Activated CD8-positive, alpha-beta memory T cell treated with anti-CD3 and anti-CD28 coated beads, Interleukin-2, amount 10 ng/mL, durations not matched to agents 7 days and 5 days (primary cell): ENCODE measurements around the gene STOML2. TPM values are rescaled to one million over a fixed set of nuclear protein-coding genes. Genes with fewer than 3 reads are reported as not detected.

ENCODE experiments used
- ATAC-seq: fragments of 150-1000 bp; cut with Tn5 transposase; one replicate; pipeline ENCODE4 v1.10.0; 2021; ENCODE audit warnings: moderate library complexity
- CTCF ChIA-PET: fragments of 350-600 bp; sonication (Branson Sonifier 250); formaldehyde crosslinking; loops from one replicate; lab custom pipeline; 2021; ENCODE audit warnings: antibody characterized with exemption; lab: Charles Lee
- DNase-seq: peaks from one replicate; pipeline ENCODE4 v3.0.0-alpha.2; 2020
- H3K27ac Mint-ChIP-seq: one replicate; pipeline ENCODE4 v1.8.0; 2021; ENCODE audit warnings: mild to moderate bottlenecking, mixed read lengths
- H3K27me3 Mint-ChIP-seq: one replicate; pipeline ENCODE4 v1.8.0; 2021; ENCODE audit warnings: mixed read lengths
- H3K36me3 Mint-ChIP-seq: one replicate; pipeline ENCODE4 v1.8.0; 2021; ENCODE audit warnings: mild to moderate bottlenecking, mixed read lengths
- H3K4me1 Mint-ChIP-seq: one replicate; pipeline ENCODE4 v1.8.0; 2021; ENCODE audit warnings: mixed read lengths
- H3K4me3 Mint-ChIP-seq: one replicate; pipeline ENCODE4 v1.8.0; 2021; ENCODE audit warnings: mild to moderate bottlenecking, moderate library complexity, mixed read lengths
- H3K9me3 Mint-ChIP-seq: one replicate; pipeline ENCODE4 v1.8.0; 2022; ENCODE audit warnings: low read depth, mixed read lengths
- total RNA-seq, 2 experiments: library from RNA; stranded (reverse); gene quantifications; one replicate each; pipeline ENCODE4 v1.2.3, GENCODE V29; 2021

Gene STOML2
- total RNA-seq, 2 experiments from 2014 or later = 145 to 169 TPM

DNA sequence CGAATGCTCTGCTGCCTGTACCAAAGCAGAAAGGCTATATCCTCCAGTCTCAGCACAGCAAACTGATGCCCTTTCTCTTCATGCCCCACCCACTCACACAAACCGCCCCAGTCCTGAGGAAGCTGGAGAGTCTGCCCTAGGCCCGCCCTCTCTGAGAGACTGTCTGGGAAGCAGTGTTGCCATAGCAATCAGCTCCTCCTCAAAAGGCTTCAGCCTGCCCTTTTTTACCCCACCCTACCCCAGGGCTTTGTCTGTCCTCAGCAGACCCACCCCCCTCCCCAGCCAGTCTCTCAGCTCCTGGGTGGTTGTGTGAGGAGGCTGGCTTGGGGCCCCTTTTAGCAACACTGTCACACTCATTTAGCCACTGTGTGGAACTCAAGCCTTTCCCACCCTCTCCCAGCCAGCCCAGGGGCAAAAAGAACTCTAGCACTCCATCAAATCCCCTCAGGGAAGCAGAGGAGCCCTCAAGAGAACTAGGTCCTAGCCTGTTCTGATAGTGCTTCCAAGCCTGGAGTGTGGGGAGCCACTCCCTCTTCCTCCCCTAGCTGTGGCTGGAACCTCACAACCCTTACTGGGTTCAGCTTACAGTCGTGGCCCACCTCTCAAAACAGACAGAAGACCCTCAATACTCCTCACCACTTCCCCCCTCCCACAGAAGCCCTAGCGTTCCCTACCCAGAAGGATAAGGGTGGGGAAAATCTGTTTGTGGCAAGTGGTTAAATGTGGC lies 11.3 kb upstream of the STOML2 start:
- DNase-seq (peak; percentile 89), ATAC-seq (peak; percentile 16)
- CTCF ChIA-PET = interaction anchor here (0.9 to 4.9 kb wide), 9 partner anchors 10 to 618 kb away, joined by 3 to 34 read pairs (median 6); partner anchors contain the start of genes CREB3, FANCG, PIGO and STOML2
- peak overlapping the region; percentile 84 for H3K27ac Mint-ChIP-seq
- no peaks in the 10 kb centered on the region for H3K36me3 Mint-ChIP-seq
- peaks cover 3% of the 10 kb centered on the region for H3K27me3 Mint-ChIP-seq
- no peaks in the 10 kb centered on the region for H3K9me3 Mint-ChIP-seq
- H3K4me3 Mint-ChIP-seq = peak overlapping the region; percentile 90
- peaks cover 49% of the 10 kb centered on the region for H3K4me1 Mint-ChIP-seq

DNA sequence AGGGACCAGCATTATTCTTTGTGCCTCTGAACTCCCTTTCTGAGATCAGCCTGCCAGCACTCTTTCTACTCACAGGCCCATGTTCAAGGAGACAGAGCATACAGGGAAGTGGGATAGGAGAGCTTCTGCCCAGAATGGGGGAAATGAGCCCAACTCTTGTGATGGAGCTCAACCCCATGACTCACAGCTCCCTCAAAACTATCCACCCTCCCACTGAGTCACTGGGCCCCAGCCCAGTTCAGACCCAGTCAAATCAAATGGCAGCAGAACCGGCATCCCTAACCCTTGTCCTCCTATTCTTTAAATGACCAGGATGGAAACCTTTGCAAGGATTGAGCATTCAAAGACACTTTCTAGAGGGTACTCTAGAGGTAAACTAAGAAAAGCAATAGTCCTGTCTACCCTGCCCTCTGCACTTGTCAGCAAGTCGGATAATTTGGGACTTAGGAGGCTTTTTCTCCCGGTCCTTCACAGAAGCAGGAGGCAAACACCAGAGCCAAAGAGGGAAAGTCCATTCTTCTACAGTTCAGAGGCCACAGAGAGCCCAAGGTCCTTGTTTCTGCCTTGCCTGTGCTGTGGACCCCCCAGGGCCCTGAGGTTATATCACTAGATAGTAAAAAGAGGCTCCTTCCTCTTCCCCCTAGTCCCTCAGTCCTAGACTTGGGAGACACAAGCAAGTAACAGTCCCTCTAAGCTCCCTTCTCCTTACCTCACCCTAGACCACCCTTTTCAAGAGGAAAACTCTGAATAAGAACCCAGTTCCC lies 9.5 kb upstream of the STOML2 start:
- H3K27me3 Mint-ChIP-seq = no peaks in the 10 kb centered on the region
- ATAC-seq (no peak), DNase-seq (no peak)
- peaks cover 49% of the 10 kb centered on the region for H3K4me1 Mint-ChIP-seq
- peak overlapping the region; percentile 60 for H3K4me3 Mint-ChIP-seq
- peak overlapping the region; percentile 82 for H3K27ac Mint-ChIP-seq
- H3K9me3 Mint-ChIP-seq = no peaks in the 10 kb centered on the region
- H3K36me3 Mint-ChIP-seq = peaks cover 4% of the 10 kb centered on the region
- CTCF ChIA-PET = interaction anchor here (0.8 to 8.4 kb wide), 8 partner anchors 9 to 369 kb away, joined by 3 to 44 read pairs (median 5); partner anchors contain the start of genes FANCG, PIGO, STOML2 and VCP

GRCh38 chr9:35111001-35111933 lies 8.3 kb upstream of the STOML2 start:
- no peaks in the 10 kb centered on the region for H3K9me3 Mint-ChIP-seq
- H3K36me3 Mint-ChIP-seq = peaks cover 4% of the 10 kb centered on the region
- CTCF ChIA-PET = interaction anchor here (0.8 to 8.4 kb wide), 7 partner anchors 8 to 370 kb away, joined by 3 to 44 read pairs (median 5); partner anchors contain the start of genes FANCG, PIGO, STOML2 and VCP
- H3K27me3 Mint-ChIP-seq = no peaks in the 10 kb centered on the region
- H3K4me3 Mint-ChIP-seq = peak overlapping the region; percentile 60
- DNase-seq (peak; percentile 99), ATAC-seq (peak; percentile 74)
- H3K4me1 Mint-ChIP-seq = peaks cover 41% of the 10 kb centered on the region
- H3K27ac Mint-ChIP-seq = peak overlapping the region; percentile 82

DNA sequence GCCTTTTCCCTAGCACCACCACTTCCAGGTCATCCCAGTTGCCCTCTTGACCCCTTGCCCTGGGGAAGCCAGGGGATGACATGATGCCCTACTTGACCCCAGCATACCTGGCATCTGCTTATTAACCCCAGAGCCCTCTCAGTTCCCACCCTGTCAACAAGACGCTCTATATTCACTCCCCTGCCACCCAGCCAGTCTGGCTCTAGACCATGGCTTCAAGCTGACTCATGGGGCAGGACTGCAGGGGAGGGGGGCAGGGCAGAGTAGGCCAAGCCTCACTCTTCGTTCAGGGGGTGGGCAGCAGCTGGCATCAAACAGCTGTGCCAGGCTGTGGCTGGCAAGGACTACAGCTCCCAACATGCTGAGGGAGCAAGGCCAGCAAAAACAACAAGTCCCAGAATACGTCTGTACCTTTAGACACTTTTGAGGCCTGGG lies 7.4 kb upstream of the STOML2 start:
- Mint-ChIP-seq H3K27ac (no peak overlapping the region), H3K27me3 (no peaks in the 10 kb centered on the region), H3K4me3 (no peak overlapping the region), H3K4me1 (peaks cover 40% of the 10 kb centered on the region), H3K9me3 (no peaks in the 10 kb centered on the region), H3K36me3 (peaks cover 10% of the 10 kb centered on the region)
- ATAC-seq (no peak), DNase-seq (peak; percentile 40)
- CTCF ChIA-PET = interaction anchor here (0.6 to 8.4 kb wide), 3 partner anchors 14 to 204 kb away, joined by 3 to 44 read pairs (median 3); partner anchors contain the start of gene PIGO

GRCh38 chr9:35108946-35109575 lies 6.1 kb upstream of the STOML2 start:
- no peak for ATAC-seq
- H3K27me3 Mint-ChIP-seq = no peaks in the 10 kb centered on the region
- DNase-seq = peak; percentile 38
- CTCF ChIA-PET = interaction anchor here (8.4 kb wide), 1 partner anchor 13 kb away, joined by 44 read pairs; the partner anchor contains the start of gene PIGO
- peaks cover 32% of the 10 kb centered on the region for H3K4me1 Mint-ChIP-seq
- H3K4me3 Mint-ChIP-seq = no peak overlapping the region
- no peak overlapping the region for H3K27ac Mint-ChIP-seq
- peaks cover 11% of the 10 kb centered on the region for H3K36me3 Mint-ChIP-seq
- H3K9me3 Mint-ChIP-seq = no peaks in the 10 kb centered on the region

- no peaks in the 10 kb centered on the region for H3K9me3 Mint-ChIP-seq
- H3K27me3 Mint-ChIP-seq = no peaks in the 10 kb centered on the region
- CTCF ChIA-PET = interaction anchor here (8.4 kb wide), 1 partner anchor 13 kb away, joined by 44 read pairs; the partner anchor contains the start of gene PIGO
- H3K4me3 Mint-ChIP-seq = no peak overlapping the region
- peaks cover 31% of the 10 kb centered on the region for H3K4me1 Mint-ChIP-seq
- DNase-seq (peak; percentile 27), ATAC-seq (no peak)
- H3K36me3 Mint-ChIP-seq = peaks cover 11% of the 10 kb centered on the region
- no peak overlapping the region for H3K27ac Mint-ChIP-seq
Measured at GRCh38 chr9:35108461-35108860, 5.5 kb upstream of the STOML2 start.

- no peaks in the 10 kb centered on the region for H3K27me3 Mint-ChIP-seq
- peaks cover 13% of the 10 kb centered on the region for H3K36me3 Mint-ChIP-seq
- no peaks in the 10 kb centered on the region for H3K9me3 Mint-ChIP-seq
- no peak overlapping the region for H3K4me3 Mint-ChIP-seq
- DNase-seq (no peak), ATAC-seq (no peak)
- H3K27ac Mint-ChIP-seq = no peak overlapping the region
- CTCF ChIA-PET = interaction anchor here (0.7 to 8.4 kb wide), 3 partner anchors 12 to 668 kb away, joined by 3 to 44 read pairs (median 5); partner anchors contain the start of gene PIGO
- peaks cover 33% of the 10 kb centered on the region for H3K4me1 Mint-ChIP-seq
Measured at GRCh38 chr9:35107297-35108290, 4.7 kb upstream of the STOML2 start.

DNA sequence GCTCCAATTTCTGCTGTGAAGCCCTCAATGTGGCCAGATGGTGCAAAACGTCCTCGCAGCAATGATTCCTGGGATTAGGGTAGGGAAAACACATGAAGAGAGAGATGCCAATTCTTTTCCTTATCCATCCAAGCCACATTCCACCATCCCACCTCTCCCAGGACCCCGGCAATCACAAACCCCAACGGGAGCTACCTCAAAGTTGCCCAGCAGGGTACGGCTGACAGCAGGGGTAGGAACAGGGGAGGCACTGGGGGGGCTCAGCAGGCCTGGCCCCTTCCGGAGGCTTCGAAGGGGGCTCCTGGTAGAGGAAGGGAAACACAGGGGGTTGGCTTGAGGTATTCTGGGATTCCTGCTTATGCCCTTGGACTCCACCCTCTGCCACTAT lies 3.4 kb upstream of the STOML2 start:
- Mint-ChIP-seq H3K9me3 (no peaks in the 10 kb centered on the region), H3K4me3 (no peak overlapping the region), H3K27ac (no peak overlapping the region), H3K36me3 (peaks cover 16% of the 10 kb centered on the region), H3K27me3 (no peaks in the 10 kb centered on the region), H3K4me1 (peaks cover 33% of the 10 kb centered on the region)
- no peak for DNase-seq
- CTCF ChIA-PET = interaction anchor here (0.7 to 8.4 kb wide), 3 partner anchors 10 to 669 kb away, joined by 3 to 44 read pairs (median 5); partner anchors contain the start of gene PIGO
- ATAC-seq = no peak

DNA sequence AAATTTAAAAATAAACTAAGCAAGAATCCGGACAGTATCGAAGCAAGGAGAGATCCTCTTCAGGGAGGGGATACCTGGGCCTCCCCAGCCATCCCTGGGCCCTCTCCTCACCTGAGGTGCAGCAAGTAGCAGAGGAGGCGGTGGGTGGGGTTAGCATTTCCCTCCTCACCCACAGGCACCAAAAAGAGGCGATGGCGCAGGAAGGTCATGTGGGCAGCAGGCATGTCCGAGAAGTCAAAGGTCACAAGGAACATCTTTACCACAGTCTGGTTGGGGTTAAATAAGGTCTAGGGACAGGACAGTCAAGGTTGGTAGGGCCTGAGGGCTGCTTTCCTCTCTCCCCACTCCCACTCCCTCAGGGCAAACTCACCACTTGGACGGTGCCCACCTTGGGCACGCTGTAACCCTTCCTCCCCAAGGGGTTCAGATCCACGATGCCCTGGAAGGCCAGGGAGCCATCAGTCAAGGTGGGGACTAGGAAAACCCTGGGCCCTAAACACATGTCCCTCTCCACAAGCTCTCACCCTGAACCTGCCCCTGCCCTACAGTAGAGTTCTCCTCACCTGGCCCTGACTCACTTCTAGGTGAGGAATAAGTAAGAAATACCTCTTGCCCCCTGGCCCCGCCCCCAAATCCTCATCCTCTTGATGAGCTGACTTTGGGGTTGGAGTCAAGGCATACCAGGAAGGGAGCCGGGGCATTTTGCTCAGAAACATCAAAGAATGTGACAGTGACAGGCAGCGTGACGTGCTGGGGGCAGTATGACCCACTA lies 2.8 kb upstream of the STOML2 start:
- DNase-seq = no peak
- no peak for ATAC-seq
- CTCF ChIA-PET = interaction anchor here (8.4 kb wide), 1 partner anchor 10 kb away, joined by 44 read pairs; the partner anchor contains the start of gene PIGO
- Mint-ChIP-seq H3K27ac (no peak overlapping the region), H3K27me3 (no peaks in the 10 kb centered on the region), H3K4me1 (peaks cover 36% of the 10 kb centered on the region), H3K36me3 (peaks cover 22% of the 10 kb centered on the region), H3K4me3 (no peak overlapping the region), H3K9me3 (no peaks in the 10 kb centered on the region)

DNA sequence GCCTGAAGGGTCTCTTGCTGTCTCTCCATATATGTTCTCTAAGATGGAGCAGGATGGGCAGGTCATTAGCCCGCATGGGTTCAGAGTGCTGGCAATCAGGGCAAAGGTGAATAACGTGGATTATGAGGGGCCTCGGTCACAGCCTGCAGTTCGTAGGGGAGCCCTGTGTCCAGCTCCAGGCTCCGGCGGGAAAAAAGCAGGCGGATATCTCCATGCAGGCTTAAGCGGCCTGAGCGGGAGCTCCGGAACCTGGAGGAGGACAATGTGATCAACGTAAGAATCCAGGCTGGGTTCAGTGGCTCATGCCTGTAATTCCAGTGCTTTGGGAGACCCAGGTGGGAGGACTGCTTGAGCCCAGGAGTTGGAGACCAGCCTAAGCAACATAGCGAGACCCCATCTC lies 2.2 kb upstream of the STOML2 start:
- Mint-ChIP-seq H3K9me3 (no peaks in the 10 kb centered on the region), H3K27ac (no peak overlapping the region), H3K4me3 (no peak overlapping the region), H3K27me3 (no peaks in the 10 kb centered on the region), H3K4me1 (peaks cover 37% of the 10 kb centered on the region), H3K36me3 (peaks cover 26% of the 10 kb centered on the region)
- DNase-seq = no peak
- no peak for ATAC-seq
- CTCF ChIA-PET = interaction anchor here (8.4 kb wide), 1 partner anchor 9 kb away, joined by 44 read pairs; the partner anchor contains the start of gene PIGO
